GM18499 (cell line): ENCODE data around the gene SSX2IP.
A peak's percentile ranks its signal among the peaks of the same experiment; 100 is the strongest.
"Not testable (repeated sequence)": the region's sequence is repeated elsewhere in the genome, so short reads cannot be mapped to it uniquely, and the experiment has no call there.

ENCODE experiments used
- ATAC-seq: cut with Tn5 transposase; IDR thresholded peaks from one replicate; pipeline ENCODE4 v1.9.1; 2021; ENCODE audit warnings: moderate number of reproducible peaks; ENCODE audit not compliant: insufficient read depth, unreplicated experiment

Gene SSX2IP

GRCh38 chr1:84690397-84691121, at the start of gene SSX2IP:
Gene SSX2IP (minus strand): TSS chr1:84690461. CDS start chr1:84671219, 19,242 bp downstream.
- peak; percentile 81 for ATAC-seq

- ATAC-seq: no peak
These were observed 48.0 kb upstream of the SSX2IP start for GRCh38 chr1:84738237-84738636.

- ATAC-seq: no peak
These were observed 47.3 kb upstream of the SSX2IP start for GRCh38 chr1:84737590-84737989.

GRCh38 chr1:84736944-84737343, 46.7 kb upstream of the SSX2IP start:
- ATAC-seq: no peak

GRCh38 chr1:84736445-84736844, 46.2 kb upstream of the SSX2IP start:
- no peak for ATAC-seq

GRCh38 chr1:84735483-84735882, 45.2 kb upstream of the SSX2IP start:
- ATAC-seq: no peak

GRCh38 chr1:84732520-84732919, 42.3 kb upstream of the SSX2IP start:
- ATAC-seq: no peak

GRCh38 chr1:84731519-84731918, 41.3 kb upstream of the SSX2IP start:
- ATAC-seq: no peak

- ATAC-seq: not testable (repeated sequence)
These were observed 37.5 kb upstream of the SSX2IP start for GRCh38 chr1:84727711-84728110.

- no peak for ATAC-seq
These were observed 36.6 kb upstream of the SSX2IP start for GRCh38 chr1:84726593-84727499.

- ATAC-seq: no peak
These were observed 34.0 kb upstream of the SSX2IP start for GRCh38 chr1:84724128-84724860.

- no peak for ATAC-seq
These were observed 32.5 kb upstream of the SSX2IP start for GRCh38 chr1:84722794-84723193.

- ATAC-seq: not testable (repeated sequence)
These were observed 31.6 kb upstream of the SSX2IP start for GRCh38 chr1:84721872-84722271.

- ATAC-seq: no peak
These were observed 30.9 kb upstream of the SSX2IP start for GRCh38 chr1:84721152-84721551.

- ATAC-seq: no peak
These were observed 30.0 kb upstream of the SSX2IP start for GRCh38 chr1:84720221-84720780.

- no peak for ATAC-seq
These were observed 29.4 kb upstream of the SSX2IP start for GRCh38 chr1:84719543-84720217.

GRCh38 chr1:84715342-84716019, 25.2 kb upstream of the SSX2IP start:
- ATAC-seq: no peak

GRCh38 chr1:84712276-84712874, 22.1 kb upstream of the SSX2IP start:
- ATAC-seq: no peak

- ATAC-seq: no peak
These were observed 21.6 kb upstream of the SSX2IP start for GRCh38 chr1:84711869-84712268.
